ENCODE measurements around the gene CIITA. TPM values are rescaled to one million over a fixed set of nuclear protein-coding genes. Genes with fewer than 3 reads are reported as not detected.

Gene CIITA
- total RNA-seq, 1 experiment from 2014 or later: not detected

DNA sequence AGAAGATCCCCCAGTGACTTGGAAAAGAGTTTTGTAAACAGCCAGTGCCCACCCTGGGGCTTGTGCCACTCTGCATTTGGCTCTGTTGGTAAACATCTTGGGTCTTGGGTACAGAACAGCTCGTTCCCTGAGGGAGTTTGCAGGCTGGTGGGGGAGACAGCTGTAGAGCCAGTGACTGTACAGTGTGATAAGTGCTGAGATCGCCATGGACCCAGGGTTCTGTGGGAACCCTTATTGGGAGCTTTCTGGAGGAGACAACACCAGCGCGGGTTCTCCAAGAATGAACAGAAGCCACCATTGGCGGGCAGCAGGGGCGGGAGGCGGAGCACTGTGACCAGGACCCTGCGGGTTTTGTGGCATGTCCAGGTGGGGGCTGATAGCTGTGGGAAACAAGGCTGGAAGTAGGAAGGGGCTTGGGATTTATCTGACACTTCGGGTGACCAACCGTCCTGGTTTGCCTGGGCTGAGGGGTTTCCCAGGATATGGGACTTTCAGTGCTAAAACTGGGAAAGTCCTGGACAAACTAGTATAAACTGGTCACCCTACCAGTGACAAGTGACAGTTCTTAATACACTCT is 70.3 kb downstream of the CIITA start:
- H3T11ph ChIP-seq (ENCODE audit: low read length): no peak overlapping the region
- WGBS (ENCODE audit: extremely low coverage, insufficient read length, low lambda C conversion rate): no CpG with 5 or more reads among the region's 10 CpGs
- H3K18ac ChIP-seq (ENCODE audit: insufficient read length, low read depth, low read length): no peak overlapping the region
- no peaks in the 10 kb centered on the region for H3K9me3 ChIP-seq (ENCODE audit: control insufficient read depth, low read depth, low read length)
- no peak overlapping the region for H4K8ac ChIP-seq (replicated peaks; ENCODE audit: insufficient read length, low read depth, low read length)
- no peak overlapping the region for H2AFZ ChIP-seq (ENCODE audit: low read length)
- H2BK12ac ChIP-seq (ENCODE audit: insufficient read length, low read depth, low read length): no peak overlapping the region
- H3K36me3 Mint-ChIP-seq (ENCODE audit: insufficient read depth in 1 of 3, low read depth in 3 of 3): no peaks in the 10 kb centered on the region
- H3K79me1 ChIP-seq (ENCODE audit: insufficient read depth, low read depth, low read length, poor library complexity, severe bottlenecking): peaks cover 2% of the 10 kb centered on the region
- TF ChIP-seq, protein P1, sequence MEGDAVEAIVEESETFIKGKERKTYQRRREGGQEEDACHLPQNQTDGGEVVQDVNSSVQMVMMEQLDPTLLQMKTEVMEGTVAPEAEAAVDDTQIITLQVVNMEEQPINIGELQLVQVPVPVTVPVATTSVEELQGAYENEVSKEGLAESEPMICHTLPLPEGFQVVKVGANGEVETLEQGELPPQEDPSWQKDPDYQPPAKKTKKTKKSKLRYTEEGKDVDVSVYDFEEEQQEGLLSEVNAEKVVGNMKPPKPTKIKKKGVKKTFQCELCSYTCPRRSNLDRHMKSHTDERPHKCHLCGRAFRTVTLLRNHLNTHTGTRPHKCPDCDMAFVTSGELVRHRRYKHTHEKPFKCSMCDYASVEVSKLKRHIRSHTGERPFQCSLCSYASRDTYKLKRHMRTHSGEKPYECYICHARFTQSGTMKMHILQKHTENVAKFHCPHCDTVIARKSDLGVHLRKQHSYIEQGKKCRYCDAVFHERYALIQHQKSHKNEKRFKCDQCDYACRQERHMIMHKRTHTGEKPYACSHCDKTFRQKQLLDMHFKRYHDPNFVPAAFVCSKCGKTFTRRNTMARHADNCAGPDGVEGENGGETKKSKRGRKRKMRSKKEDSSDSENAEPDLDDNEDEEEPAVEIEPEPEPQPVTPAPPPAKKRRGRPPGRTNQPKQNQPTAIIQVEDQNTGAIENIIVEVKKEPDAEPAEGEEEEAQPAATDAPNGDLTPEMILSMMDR (conservative IDR thresholded peaks at IDR 0.05): no peak
- no peak overlapping the region for H2BK5ac ChIP-seq (ENCODE audit: insufficient read length, low read length)
- H2BK120ac ChIP-seq (ENCODE audit: low read depth, low read length, poor library complexity, severe bottlenecking): no peak overlapping the region
- no peak overlapping the region for H4K91ac ChIP-seq (ENCODE audit: insufficient read length, low read depth, low read length)
- no peaks in the 10 kb centered on the region for H3K27me3 ChIP-seq (ENCODE audit: insufficient read depth, low read length)
- H3K23me2 ChIP-seq (ENCODE audit: insufficient read length, low read depth, low read length, poor library complexity, severe bottlenecking): peaks cover 5% of the 10 kb centered on the region
- peak overlapping the region; percentile 16 for H3K4me2 ChIP-seq (ENCODE audit: insufficient read depth, insufficient read length, low read length)
- H3K4me1 ChIP-seq (ENCODE audit: insufficient read depth, low read length): peaks cover 19% of the 10 kb centered on the region; the same call in 1 of the 2 replicates
- H2BK15ac ChIP-seq (ENCODE audit: low read depth, low read length): no peak overlapping the region
- H3K27ac Mint-ChIP-seq: peak overlapping the region in 2 of 3 experiments; percentile 11 to 70; a peak in 5 of 7 replicates
- no peak overlapping the region for H2AK5ac ChIP-seq (ENCODE audit: insufficient read length, low read length)
- DNase-seq: no peak
- no peaks in the 10 kb centered on the region for H4K20me1 ChIP-seq (ENCODE audit: control insufficient read depth, insufficient read depth, insufficient read length)
- H3K9ac ChIP-seq (ENCODE audit: extremely low read depth, insufficient read length, low read length): no peak overlapping the region
- H3K79me2 ChIP-seq (ENCODE audit: insufficient read depth, low read length): no peaks in the 10 kb centered on the region
- H3K14ac ChIP-seq (ENCODE audit: insufficient read depth, low read length): no peak overlapping the region; the same call in 1 of the 2 replicates
- H3K27ac ChIP-seq (ENCODE audit: insufficient read length, low read depth, low read length): no peak overlapping the region
- no peak overlapping the region for H3K23ac ChIP-seq (ENCODE audit: insufficient read length, low read depth, low read length)
- H3K56ac ChIP-seq (ENCODE audit: insufficient read length, low read depth, low read length): no peak overlapping the region
- H3K4me1 Mint-ChIP-seq: peaks cover 70 to 81% of the 10 kb centered on the region in 2 experiments
- H2BK20ac ChIP-seq (ENCODE audit: low read depth, low read length, poor library complexity, severe bottlenecking): no peak overlapping the region
- no peak overlapping the region for H4K5ac ChIP-seq (ENCODE audit: insufficient read length, low read depth, low read length)
- H3K4ac ChIP-seq (ENCODE audit: low read depth, low read length): no peak overlapping the region
- no peaks in the 10 kb centered on the region; the same call in 1 of the 2 replicates for H3K27me3 Mint-ChIP-seq (ENCODE audit: low read depth)
- peak overlapping the region; percentile 15 to 49; a peak in 3 of 5 replicates for H3K4me3 Mint-ChIP-seq
- H3K9me3 Mint-ChIP-seq: no peaks in the 10 kb centered on the region
